22Rv1 (cell line): ENCODE measurements around the gene DSC1.
"Not testable (repeated sequence)": the region's sequence is repeated elsewhere in the genome, so short reads cannot be mapped to it uniquely, and the experiment has no call there.

Source experiments
- ZFX ChIP-seq: fragments of 450-650 bp; IDR thresholded peaks from 2 replicates; pipeline ENCODE4 v1.6.1; 2017; ENCODE audit warnings: antibody characterized with exemption, borderline replicate concordance
- TF ChIP-seq, protein P1 (sequence below): fragments of 450-650 bp; IDR thresholded peaks from 2 replicates; pipeline ENCODE4 v1.5.1; 2017; ENCODE audit warnings: mild to moderate bottlenecking

GRCh38 chr18:31177369-31177768, 14.7 kb upstream of the DSC1 start:
- TF ChIP-seq, protein P1, sequence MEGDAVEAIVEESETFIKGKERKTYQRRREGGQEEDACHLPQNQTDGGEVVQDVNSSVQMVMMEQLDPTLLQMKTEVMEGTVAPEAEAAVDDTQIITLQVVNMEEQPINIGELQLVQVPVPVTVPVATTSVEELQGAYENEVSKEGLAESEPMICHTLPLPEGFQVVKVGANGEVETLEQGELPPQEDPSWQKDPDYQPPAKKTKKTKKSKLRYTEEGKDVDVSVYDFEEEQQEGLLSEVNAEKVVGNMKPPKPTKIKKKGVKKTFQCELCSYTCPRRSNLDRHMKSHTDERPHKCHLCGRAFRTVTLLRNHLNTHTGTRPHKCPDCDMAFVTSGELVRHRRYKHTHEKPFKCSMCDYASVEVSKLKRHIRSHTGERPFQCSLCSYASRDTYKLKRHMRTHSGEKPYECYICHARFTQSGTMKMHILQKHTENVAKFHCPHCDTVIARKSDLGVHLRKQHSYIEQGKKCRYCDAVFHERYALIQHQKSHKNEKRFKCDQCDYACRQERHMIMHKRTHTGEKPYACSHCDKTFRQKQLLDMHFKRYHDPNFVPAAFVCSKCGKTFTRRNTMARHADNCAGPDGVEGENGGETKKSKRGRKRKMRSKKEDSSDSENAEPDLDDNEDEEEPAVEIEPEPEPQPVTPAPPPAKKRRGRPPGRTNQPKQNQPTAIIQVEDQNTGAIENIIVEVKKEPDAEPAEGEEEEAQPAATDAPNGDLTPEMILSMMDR: not testable (repeated sequence)
- not testable (repeated sequence) for TF ChIP-seq ZFX
